ENCODE results near the gene FAM20B.

The FAM20B gene

DNA sequence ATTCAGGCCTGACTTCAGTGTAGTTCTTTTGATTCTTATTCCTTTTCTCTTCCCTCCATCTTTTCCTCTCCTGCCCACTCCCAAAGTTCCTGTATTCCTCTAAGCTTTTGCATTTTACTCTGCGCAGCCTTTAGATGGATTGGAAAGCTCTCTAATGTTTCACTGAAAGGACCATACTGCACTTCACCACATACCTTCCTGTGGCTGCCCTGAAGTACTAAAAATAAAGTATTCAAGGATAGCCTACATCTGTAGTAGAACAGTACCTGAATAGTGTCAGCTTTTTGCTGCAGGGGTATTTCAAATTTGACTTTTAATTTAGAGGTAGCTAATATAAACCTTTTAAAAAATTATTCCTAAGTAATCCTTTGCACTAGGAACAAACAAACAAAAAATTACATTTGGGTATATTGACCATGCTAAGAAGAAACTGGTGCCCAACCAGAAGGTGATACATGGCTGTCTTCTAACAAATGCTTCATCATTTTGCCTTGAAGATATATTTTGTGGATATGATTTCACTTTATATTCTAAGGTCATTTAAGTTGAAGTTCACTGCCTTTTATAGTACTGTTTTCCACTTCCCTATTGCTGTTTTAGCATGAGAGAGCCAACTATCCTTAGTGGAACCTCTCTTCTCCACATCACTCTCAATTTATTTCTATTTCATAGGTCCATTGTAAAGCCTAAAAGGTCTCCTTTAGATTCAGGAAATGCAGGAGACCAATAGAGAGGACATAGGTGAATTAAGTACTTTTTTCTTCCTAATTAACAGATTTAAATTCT is 22.8 kb downstream of the FAM20B start:
- DNase-seq (ENCODE audit: low read depth, low spot score) = no peak

DNA sequence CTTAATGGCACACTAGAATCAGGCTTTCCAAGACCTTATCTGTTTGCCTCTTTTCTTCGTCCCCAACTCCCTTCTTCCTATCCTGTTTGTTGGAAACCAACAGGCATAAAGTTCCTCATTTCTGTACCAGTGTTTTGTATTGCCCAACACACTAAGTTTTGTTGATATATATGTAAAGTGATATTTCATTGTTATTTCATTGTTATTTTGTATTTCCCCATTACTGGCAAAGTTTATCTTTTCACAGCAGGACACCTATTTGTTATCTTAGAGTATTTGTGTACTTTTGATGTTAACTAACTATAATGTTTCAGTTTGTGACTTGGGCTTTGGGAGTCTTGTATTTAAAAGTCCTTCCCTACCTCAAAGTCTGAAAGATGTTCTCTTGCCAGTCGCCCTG is 27.1 kb downstream of the FAM20B start:
- DNase-seq (ENCODE audit: low read depth, low spot score) = no peak

DNA sequence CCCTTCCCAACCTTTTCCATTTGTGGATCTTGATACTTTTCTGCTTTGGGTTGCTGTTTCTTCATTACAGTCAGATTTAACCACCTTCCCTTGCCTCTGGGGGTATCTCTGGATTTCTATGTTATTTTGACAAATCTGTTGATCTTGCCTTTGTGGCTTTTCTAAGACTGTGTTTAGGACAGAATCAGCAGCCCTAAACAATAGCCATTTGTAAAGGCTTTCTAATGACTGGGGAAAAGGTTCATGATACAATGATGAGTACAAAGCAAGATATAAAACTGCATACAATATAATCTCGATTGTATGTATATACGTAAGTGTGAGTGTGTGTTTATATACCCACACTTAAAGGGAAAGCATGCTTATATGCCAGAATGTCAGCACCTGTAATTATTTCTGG is 27.8 kb downstream of the FAM20B start:
- no peak for DNase-seq (ENCODE audit: low read depth, low spot score)

DNA sequence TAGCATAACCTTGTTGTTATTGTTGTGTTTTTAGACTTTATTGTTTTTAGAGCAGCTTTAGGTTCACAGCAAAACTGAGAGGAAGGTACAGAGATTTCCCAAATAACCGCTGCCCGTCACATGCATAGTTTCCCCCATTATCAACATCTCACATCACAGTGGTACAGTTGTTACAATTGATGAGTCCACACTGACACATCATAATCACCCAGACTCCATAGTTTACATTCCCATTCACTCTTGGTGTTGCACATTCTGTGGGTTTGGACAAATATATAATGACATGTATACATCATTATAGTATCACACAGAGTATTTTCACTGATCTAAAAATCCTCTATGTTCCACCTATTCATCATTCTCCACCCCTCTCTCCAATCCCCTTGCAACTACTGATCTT is 30.2 kb downstream of the FAM20B start:
- no peak for DNase-seq (ENCODE audit: low read depth, low spot score)

DNA sequence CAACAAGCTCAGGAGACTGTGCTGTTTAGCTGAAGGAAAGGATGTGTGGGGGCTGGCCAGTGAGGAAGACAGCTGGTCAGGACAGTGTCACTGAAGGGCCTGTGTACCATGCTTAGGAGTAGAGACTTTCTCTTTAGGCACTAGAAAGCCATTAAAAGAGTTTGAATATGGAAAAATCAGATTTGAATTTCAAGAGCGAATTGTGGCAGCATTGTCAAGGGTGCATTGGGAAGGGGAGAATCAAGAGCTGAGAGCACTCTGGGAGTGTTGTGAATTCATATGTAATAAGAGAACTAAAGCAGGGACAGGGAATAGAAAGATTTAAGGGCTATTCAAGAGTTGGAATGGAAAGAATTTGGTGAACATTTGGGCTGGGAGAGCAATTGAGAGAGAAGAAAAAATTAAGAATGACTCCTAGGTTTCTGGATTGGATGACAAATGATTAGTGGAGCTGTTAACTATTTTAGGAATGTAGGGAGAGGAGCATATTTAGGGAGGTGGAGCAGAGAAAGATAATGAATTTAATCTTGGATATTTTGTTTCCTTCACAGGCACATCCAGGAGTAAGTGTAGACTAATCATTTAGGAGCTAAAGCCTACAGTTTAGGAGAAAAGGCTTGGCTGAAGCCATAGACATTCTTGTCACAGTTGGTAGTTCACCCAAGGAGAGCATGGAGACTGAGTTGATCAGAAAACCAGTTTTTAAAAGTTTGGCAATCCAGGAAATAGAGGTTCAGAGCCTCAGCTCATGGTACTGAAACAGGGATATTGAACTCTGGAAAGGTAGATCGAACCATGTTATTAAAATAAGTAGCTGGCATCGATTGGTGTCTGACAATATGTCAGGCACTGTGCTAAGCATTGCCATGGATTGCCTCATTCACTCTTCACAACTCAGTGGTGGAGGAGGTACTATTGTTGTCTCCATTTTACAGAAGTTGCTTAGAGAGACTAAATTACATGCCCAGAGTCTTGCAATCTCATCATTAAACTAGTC is 33.1 kb downstream of the FAM20B start:
- no peak for DNase-seq (ENCODE audit: low read depth, low spot score)

DNA sequence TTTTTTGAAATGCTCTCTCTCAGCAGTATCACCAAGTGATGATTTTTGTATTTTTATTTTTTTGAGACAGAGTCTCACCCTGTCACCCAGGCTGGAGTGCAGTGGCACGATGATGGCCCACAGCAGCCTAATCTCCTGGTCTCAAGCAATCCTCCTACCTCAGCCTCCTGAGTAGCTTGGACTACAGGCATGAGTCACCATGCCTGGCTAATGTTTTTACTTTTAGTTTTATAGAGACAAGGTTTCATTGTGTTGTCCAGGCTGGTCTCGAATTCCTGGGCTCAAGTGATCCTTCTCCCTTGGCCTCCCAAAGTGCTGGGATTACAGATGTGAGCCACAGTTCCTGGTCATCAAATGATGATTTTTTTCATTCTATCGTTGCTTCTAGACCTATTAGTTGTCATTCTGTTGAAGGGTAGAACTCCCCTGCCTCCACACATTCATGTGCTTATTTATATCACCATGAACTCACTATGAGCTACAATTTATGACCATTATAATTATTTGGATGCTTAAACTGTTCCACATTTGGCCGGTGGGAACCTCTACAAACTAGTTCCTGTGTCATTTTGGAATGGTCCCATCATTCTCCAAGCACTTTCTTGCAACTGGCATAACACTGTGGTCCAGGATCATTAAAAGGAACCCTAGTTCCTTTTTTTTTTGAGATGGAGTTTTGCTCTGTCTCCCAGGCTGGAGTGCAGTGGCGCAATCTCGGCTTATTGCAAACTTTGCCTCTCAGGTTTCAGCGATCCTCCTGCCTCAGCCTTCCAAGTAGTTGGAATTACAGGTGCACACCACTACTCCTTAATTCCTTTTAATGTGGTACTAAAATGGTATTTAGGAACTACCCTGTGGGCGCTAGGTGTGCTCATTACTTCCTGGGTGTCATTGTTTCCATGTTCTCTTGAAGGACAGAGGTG is 35.9 kb downstream of the FAM20B start:
- DNase-seq (ENCODE audit: low read depth, low spot score) = no peak

DNA sequence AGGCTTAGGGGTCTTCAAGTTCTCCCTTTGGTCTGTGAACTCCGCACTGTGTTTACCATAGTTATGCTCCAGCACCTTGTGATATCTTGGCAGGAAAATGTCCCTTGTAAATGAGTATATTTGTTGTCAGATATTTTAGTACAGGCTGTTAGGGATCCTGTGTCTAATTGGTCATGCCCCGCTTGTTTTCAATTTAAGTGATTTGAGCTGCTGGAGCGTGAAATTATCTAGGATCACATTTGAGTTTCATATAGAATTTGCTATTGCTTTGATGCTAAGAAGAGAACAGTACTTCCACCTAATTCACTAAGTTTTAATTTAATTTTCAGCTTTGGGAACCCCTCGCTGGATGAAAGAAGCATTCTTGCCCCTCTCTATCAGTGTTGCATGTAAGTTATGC is 40.8 kb downstream of the FAM20B start:
- DNase-seq (ENCODE audit: low read depth, low spot score) = no peak

DNA sequence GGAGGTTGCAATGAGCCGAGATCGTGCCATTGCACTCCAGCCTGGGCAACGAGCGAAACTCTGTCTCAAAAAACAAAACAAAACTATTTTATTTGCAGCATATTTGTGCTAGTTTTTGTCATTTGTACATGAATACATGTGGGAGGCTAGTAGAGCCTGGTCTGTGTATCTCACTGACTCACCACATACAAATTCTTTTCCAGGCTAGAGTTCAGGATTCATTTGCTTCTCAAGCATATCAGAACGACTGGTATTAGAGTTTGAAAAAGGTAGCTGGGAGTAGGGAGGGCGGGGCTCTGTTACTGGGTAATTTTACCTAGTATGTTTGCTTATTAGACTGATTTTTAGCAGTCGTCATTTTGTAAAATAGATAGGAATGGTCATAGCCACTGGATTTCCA is 51.7 kb downstream of the FAM20B start:
- peak; percentile 50 for DNase-seq (ENCODE audit: low read depth, low spot score)

DNA sequence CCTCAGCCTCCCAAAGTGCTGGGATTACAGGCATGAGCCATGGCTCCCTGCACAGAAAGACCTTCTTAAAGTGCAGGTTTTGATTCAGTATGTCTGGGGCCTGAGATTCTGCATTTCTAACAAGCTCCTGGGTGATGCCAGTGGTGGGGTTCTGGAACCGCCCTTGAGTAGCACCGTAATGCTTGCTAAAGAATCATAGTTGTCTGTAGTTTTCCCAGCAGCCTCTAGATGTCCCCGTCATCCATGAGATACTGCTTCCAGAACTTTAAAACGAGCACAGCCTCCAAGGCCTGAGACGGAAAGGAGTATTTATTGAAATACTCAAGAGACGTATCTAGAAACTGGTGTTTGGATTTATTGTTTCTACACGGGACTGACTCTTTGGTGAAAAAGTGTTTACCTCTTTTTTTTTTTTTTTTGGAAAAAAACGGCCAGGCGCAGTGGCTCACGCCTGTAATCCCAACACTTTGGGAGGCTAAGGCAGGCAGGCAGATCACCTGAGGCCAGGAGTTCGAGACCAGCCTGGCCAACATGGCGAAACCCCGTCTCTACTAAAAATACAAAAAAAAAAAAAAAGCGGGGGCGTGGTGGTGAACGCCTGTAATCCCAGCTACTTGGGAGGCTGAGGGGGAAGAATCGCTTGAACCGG is 53.5 kb downstream of the FAM20B start:
- DNase-seq (ENCODE audit: low read depth, low spot score) = peak; percentile 80

DNA sequence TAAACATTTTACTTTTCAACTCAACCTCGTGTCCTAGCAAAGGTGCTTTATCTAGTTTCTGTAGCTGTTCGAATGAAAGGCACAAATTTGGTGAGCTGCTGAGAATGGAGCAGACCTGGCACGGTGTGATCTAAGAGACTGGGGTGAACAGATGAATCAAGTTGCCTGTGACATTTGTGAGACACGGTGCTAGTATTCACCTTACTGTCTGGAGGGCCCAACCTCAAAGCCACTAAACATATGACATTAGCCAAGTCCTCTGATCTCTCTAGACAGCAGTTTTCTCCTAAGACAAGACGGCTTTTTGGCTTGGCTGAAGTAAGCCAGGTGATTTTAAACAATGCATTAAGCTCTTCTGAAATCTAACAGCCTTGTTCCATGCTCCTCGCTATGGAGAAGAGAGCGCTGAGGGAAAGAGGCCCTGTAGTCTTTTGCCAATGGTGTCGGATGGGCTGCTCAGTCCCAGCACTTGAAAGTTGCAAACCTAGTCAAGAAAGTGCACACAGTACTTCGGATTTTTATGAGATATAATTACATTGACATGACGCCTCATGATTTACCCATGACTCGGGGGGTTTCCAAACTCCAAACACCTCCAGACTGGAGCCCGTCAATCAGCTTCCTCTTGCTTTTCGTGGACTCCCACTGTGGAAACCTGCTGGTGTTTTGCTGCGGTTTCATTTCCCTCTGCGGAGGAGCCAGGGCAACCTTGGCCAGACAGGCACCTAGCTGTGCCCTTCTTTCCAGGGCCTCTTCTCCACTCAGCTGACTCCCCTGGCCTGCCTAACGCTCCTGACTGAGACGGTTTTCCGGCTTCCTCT is 55.4 kb downstream of the FAM20B start:
- DNase-seq (ENCODE audit: low read depth, low spot score) = no peak

DNA sequence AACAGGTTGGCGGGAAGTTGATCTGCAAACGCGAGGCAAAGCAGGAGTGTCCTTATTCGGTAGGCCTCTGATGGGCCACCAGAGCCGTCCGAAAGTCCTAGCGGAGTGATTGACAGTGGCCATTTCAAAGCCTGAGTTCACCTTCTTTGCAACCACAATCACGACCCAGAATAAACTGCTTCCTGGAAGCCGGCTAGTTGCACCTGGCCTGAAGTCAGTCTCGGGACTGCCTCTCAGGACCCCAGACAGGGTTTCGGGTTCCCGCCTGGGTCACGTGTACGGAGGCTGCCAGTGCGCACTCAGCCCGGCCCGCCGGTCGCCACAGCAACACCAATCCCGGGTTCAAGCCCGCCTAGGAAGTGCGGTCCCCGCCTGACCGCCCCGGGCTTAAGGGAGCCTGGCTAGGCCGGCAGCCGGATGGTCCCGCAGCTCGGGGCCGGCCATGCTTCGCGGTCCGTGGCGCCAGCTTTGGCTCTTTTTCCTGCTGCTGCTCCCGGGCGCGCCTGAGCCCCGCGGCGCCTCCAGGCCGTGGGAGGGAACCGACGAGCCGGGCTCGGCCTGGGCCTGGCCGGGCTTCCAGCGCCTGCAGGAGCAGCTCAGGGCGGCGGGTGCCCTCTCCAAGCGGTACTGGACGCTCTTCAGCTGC is 56.1 kb downstream of the FAM20B start, which contains the start of gene TOR3A:
TSS of gene TOR3A (plus strand) at position 384 of the 646 bp plus-strand sequence. CDS start at position 443, 59 bp downstream.
- peak; percentile 95 for DNase-seq (ENCODE audit: low read depth, low spot score)

DNA sequence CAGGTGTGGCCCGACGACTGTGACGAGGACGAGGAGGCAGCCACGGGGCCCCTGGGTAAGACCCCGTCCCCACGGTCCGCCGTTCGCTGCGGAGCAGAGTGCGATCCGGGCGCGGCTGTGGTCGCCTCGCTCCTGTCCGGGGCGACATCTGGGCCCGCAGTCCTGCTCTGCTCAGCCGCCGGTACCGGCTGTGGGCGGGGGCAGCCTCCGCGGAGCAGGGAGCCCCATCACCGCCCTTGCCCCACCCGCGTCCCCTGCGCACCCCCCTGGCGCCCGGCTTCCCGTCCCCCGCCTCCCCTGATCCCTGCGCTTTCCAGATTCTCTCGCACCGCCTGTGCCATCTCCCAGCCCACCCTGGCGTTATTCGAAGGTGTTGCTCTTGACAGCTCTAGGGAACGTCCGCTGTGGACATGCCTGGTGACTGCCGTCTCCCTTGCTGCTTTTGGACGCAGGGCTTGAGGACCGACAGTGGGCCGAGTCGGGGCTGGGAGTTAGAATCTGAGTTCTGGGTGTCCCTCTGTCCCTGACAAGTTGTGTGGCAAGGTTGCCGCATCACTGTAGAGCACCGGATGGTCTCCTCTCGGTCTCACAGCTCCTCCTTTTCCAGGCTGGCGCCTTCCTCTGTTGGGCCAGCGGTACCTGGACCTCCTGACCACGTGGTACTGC is 56.8 kb downstream of the FAM20B start:
- peak; percentile 58 for DNase-seq (ENCODE audit: low read depth, low spot score)

DNA sequence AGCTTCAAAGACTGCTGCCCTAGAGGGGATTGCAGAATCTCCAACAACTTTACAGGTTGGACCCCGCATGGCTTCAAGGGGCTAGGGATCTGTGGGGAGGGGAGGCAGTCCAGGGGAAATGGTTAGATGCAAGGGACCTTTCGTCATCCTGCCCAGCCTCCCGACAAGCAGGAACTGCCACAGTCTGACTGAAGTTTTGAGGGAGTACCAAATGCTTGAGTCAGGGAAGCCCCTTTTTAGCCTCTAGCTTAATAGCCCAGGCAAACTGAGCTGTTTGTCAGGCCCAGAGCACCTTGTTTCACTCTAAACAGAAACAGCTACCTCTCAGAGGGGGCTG is 57.3 kb downstream of the FAM20B start:
- no peak for DNase-seq (ENCODE audit: low read depth, low spot score)

DNA sequence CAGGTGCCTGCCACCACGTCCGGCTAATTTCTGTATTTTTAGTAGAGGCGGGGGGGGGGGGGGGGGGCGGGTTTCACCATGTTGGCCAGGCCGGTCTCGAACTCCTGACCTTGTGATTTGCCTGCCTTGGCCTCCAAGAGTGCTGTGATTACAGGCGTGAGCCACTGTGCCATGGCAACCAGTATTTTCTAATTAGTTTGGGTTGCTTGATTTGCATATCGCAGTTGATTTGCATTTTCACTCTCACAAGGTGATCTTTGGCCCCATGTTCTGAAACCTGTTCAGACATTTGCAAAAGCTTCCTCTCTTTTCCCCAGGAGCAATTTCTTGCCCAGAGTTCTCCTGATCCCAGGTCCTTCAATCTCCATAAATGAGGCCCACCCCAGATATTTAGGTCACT is 57.8 kb downstream of the FAM20B start:
- DNase-seq (ENCODE audit: low read depth, low spot score) = no peak

DNA sequence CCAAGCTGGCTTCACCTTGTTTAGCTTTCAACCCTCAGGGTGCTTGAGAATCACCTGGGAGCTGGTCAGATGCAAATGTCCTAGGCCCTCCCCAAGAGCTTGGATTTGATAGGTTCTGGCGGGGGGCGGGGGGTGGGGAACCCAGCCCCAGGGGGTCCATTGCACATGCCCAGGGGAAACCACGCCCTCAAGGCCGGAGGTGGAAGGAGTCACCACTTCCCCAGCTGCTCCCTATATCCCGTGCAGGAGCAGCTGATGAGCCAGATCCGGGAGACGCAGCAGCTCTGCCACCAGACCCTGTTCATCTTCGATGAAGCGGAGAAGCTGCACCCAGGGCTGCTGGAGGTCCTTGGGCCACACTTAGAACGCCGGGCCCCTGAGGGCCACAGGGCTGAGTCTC is 62.0 kb downstream of the FAM20B start:
- no peak for DNase-seq (ENCODE audit: low read depth, low spot score)

DNA sequence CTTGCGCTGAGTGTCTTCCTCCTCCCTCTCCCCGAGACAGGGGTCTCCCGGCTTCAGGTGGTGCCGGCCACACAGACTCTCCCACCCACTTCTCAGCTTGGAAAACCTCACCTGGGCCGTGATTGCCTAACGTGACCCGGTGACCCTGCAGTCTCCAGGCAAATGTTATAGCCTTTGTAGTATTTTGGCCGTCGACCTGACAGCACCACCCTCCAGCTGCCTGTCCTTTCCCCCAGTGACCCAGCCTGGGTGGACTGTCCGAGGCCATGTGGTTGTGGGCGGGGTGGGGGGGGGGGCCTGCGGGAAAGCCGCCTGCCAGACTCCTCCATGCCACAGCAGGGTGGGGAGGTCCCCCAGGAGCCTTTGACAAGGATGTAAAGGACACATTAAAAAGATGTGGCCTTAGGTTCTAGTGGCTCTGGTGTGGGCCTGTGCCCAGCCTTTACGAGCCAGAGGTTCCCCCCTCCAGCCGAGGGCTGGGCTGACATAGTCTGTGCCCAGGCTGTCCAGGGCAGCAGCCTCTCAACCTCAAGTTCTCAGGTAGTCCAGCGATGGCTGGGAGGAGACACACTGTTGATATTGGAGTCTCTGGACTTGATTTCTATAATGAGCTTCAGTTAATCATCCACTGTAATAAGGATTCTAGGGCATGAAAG is 64.3 kb downstream of the FAM20B start:
- no peak for DNase-seq (ENCODE audit: low read depth, low spot score)

DNA sequence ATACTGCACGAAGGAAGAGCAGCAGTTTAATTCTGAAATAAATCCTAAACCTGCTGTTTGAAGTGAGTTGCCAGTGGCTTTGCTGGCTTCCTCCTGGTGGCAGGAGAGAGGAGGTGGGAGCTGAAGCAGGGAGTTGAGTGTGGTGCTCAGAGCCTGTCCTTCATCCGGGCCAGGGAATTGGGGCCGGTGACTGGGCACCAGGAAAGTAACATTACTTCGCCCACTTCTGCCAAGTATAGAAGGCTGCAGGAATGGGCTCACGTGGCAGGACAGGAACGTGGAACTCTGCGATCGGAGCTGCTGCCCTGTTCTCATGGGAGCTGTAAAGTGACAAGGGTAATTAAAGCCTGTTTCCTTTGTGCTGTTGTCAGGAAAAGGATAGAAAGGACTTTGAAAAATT is 64.8 kb downstream of the FAM20B start:
- DNase-seq (ENCODE audit: low read depth, low spot score) = no peak

DNA sequence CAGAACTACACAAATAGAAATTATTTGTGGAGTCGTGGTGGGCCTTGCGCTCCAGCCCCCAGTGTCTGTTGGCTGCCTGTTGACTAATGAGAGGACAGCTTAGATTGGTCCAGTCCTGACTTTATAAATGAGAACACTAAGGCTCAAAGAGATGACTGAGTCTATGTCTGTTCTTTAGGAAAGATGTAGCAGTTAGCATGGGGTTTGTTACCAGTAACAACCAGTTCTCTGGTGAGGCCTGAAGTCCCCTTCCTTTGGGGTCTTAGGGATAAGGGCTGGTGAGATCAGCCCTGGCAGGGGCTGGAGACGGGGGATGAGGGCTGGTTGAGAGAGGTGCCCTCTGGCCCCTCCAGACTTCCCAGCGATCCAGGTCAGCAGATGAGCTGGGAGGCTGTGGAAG is 65.2 kb downstream of the FAM20B start:
- no peak for DNase-seq (ENCODE audit: low read depth, low spot score)

Measured in astrocyte of the hippocampus (primary cell).